Measurements from ENCODE around the gene ANK2.

ANK2 gene

DNA sequence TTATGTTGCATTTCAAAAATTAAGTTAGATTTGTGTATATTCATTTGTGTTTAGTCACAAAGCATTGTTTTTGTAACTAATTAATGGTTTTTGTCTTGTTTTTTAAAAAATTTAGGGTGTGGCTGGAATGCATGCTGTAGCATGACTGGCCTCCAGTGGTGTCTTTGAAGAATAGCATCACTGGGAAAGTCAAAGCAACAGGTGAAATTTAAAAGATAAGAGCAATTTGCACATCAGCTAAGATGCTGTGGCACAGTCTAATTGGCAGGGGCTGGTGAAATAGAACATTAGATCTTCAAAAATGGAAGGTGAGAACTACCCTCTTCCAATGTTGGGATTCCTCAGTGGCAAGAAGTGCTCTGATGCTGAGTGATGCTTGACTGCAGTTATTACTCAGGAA is 45.3 kb downstream of the ANK2 start:
- DNase-seq (ENCODE audit: low read depth in 2 of 2) = no peak

DNA sequence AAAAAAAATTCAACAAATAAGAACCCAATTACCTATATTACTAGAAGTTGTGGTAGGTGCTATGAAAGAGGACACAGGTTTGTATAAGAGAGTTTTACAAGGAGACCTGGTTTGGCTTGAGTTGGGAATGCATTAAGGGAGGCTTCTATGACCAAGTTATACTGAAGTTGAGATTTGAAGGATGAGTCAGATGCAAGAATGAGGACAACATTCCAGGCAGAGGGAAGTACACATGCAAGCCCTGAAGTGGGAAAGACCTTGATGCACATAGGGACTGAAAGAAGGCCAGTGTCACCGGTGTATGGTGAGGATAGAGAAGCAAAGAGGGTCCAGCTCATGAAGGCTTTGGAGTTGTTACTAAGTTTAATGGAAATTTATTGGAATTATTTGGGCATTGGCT is 52.2 kb downstream of the ANK2 start:
- DNase-seq (ENCODE audit: low read depth in 2 of 2) = no peak

GRCh38 chr4:113103556-113103955 is 54.1 kb downstream of the ANK2 start:
- no peak for DNase-seq (ENCODE audit: low read depth in 2 of 2)

DNA sequence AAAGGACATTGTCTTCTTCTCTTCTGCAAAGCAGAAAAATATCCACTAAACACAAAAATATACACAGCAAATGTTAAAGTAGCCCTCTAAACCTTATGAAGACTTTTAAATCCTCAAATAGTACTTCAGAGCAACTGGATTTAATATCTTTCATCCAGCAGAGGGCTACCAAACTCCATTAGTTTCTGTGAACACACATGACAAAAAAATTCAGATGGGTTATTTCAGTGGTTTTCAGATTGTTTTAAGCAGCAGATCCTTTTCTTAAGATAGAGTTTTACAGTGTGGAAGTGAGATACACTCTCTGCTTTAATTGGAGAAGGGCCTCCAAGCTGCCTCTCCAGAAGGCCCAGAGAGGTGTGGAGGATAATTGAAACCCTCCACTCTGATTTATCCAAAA is 56.7 kb downstream of the ANK2 start:
- DNase-seq (ENCODE audit: low read depth in 2 of 2) = no peak

GRCh38 chr4:113109106-113109718 is 59.8 kb downstream of the ANK2 start:
- DNase-seq (ENCODE audit: low read depth in 2 of 2) = no peak

GRCh38 chr4:113112338-113112978 is 63.0 kb downstream of the ANK2 start:
- DNase-seq (ENCODE audit: low read depth in 2 of 2) = no peak

DNA sequence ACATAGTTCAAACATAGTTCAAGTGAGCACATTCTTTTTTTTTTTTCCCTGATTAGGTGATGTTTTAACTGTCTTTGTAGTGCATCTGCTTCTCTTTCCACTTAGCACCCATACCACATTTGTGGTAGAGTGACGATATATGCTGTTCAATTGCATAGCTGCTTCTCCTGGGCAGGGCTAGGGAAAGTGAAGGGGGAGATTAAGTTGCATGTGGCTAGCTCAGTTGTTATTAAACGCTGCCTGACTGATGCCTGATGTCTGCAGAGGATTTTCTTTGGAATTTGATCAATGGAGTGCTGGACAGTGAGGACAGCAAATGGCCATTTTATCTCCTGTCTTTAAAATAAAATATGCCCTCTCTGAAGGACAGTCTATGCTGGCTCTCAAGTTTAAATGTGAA is 63.7 kb downstream of the ANK2 start:
- no peak for DNase-seq (ENCODE audit: low read depth in 2 of 2)

DNA sequence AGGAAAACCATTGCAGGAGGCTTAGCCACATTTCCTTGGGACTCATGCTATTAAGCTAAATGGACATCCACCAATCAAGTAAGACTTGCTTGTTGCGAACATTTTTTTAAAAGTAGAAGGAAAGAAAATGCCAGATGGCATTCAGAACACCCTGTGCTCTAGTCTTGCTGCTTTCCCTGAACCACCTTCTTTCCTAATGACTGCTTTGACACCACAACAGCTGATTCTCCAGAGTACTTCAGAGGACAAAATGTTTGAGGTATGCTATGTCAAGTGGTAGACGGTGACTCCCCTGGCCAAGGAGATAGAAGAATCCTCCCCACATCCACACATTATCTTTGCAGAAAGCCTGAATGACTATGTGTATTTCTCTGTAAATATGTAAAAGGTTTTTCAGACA is 65.4 kb downstream of the ANK2 start:
- no peak for DNase-seq (ENCODE audit: low read depth in 2 of 2)

DNA sequence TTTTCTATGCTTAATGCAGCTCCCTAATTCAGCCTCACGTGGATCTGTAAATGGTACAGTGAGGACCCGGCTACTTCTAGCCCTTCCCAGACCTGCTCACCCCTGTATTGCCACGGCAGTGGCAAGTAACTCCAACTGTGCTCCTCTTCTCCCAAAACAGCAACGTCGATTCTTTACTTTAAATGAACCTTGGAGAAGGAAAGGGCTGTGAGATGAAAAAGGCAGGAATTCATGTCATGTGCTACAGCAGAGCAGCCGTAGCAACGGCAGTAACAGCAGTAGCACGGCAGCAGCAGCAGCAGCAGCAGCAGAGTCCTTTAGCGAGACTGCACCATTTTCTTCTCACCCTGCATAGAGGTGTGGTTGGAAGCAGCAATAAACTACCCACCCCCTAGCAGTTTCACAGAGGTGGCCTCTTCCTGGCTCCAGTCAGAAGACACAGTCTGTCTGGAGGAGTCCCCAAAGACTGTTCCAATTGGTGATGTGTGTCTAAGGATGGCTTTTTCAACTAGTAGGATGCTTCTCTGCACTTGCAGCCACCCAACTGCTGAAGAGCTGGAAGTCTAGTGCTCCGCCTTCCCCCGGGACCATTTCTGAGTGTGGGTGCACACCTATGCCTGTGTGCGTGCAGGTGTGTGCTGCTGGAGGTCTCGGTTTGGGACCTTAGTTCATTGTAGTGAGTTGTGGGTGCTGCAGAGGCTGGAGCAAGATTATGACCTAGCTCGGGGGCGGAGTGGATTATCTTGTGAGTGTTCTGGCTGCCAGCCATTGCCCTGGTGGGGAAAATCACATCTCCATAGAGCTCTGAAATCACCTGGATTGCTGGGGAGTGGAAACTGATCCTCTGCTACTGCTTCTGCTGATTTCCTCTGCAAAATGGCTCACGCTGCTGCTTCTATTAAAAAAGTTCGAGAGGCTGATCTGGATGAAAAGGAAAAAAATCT is 67.2 kb downstream of the ANK2 start:
- DNase-seq (ENCODE audit: low read depth in 2 of 2) = no peak

- DNase-seq (ENCODE audit: low read depth in 2 of 2) = no peak
Measured at GRCh38 chr4:113117358-113117702, 67.9 kb downstream of the ANK2 start.

GRCh38 chr4:113122066-113122465 is 72.6 kb downstream of the ANK2 start:
- DNase-seq (ENCODE audit: low read depth in 2 of 2) = no peak

GRCh38 chr4:113125418-113125817 is 76.0 kb downstream of the ANK2 start:
- DNase-seq (ENCODE audit: low read depth in 2 of 2) = no peak

- DNase-seq (ENCODE audit: low read depth in 2 of 2) = no peak
Measured at GRCh38 chr4:113131136-113131535, 81.7 kb downstream of the ANK2 start.

DNA sequence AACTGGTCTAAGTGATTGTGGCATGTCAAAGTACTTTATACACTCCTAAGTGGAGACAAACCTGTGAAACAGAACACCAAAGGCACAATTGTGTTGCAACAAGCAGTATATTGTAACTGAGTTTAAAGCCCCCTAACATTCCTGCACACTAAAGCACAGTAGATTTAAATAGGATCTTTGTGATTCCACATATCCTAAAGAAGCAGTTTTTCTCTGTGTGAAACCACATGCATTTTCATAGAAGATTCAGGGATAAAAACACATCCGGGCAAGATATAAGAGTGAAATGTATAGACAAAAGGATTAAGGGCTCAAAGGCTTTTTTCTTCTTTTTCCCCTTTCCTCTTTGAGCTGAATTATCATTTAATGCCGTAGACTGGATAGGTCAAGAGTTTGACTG is 82.2 kb downstream of the ANK2 start:
- DNase-seq (ENCODE audit: low read depth in 2 of 2) = no peak

DNA sequence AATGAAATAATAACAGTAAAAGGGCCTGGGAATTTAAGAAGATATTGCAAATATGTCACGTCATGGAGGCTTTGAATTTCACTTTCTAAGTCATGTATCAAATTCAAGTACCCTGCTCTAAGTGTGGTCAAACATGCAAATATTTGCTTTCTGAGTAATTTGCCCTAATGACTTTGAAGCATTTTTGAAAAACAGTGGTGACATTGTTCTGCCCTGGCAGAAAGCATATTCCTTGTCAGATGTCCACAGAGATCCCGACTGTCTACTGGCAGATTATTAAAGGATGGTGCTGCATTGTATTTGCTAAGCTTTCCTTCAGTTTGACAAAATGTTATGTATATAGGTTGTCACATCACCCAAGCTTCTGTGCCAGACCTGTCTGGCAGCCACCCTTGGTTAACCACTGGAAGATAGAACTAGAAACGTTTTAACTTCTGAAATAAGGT is 92.5 kb downstream of the ANK2 start:
- no peak for DNase-seq (ENCODE audit: low read depth in 2 of 2)

GRCh38 chr4:113142351-113142750 is 92.9 kb downstream of the ANK2 start:
- no peak for DNase-seq (ENCODE audit: low read depth in 2 of 2)

GRCh38 chr4:113144091-113144490 is 94.6 kb downstream of the ANK2 start:
- no peak for DNase-seq (ENCODE audit: low read depth in 2 of 2)

DNA sequence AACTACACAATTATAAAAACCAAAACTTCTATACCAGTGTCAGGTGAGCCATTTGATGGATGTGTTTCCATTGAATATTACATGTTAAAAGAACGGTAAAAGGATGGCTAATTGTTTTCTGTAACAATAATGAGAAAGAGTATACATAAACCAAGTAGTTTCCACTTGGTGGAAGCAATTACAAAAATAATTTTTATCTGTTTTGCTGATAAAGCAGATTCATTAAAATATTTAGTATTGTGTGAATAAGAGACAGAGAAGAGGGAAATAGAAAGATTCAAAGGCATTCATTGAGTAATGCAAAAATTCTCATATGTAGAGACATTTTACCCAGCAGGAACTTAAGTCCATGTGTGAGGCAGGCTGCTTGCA is 95.7 kb downstream of the ANK2 start:
- no peak for DNase-seq (ENCODE audit: low read depth in 2 of 2)

DNA sequence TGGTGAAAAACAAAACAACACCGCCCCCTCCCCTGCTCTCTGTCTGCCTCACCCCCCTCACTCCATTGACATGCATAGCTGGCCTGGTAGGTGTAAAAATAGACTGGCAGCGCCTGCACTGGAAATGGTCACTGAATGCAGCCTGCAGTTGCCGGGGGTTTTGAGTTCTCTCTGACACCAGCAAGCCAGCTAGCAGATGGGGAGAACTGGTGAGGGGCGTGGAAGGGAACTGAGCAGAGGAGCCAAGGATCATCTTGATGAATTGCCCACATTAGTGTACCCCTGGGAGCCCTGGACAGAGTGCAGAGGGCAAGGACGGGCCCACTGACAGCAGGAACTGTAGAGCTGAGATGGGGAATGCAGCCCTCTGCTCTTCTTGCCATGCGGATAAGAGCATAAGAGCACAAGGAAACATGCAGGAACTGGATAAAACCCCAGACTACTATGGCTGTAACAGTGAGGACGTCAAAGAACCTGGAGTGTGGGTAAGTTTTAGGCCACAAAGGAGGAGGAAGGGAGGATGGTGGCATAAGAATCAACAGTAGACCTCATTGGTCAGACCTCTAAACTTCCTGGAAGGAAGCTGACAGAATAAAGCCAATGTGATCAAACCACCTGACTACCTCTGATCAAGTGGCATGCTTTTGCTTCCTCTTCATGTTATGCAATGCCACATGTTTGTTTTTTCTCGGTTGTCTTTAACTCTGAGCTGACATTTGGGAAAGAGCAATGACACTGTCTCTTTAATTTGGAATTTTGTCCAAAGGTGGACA is 96.3 kb downstream of the ANK2 start:
- no peak for DNase-seq (ENCODE audit: low read depth in 2 of 2)

DNA sequence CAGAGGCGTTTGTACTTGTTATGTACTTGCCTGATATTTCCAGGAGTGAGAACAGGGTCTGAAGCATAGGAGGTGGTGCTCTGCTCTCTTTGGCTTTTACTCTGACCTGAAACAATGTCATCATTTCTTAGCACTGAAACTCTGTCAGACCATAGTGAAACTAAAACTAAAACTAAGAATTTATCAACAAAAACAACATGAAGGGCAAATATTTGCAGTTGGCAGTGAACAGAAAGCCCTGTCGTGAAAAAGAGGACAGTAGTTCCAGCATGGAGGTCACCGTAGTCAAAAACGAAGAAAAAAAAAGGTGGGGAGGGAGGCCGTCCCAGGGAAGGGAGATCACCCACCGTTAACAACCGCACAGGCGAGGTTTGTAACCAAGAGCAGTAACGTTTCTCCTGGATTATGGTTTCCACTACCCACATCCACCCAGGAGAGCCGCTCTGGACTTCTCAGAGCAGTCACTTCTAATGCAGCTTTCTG is 97.5 kb downstream of the ANK2 start:
- no peak for DNase-seq (ENCODE audit: low read depth in 2 of 2)

DNA sequence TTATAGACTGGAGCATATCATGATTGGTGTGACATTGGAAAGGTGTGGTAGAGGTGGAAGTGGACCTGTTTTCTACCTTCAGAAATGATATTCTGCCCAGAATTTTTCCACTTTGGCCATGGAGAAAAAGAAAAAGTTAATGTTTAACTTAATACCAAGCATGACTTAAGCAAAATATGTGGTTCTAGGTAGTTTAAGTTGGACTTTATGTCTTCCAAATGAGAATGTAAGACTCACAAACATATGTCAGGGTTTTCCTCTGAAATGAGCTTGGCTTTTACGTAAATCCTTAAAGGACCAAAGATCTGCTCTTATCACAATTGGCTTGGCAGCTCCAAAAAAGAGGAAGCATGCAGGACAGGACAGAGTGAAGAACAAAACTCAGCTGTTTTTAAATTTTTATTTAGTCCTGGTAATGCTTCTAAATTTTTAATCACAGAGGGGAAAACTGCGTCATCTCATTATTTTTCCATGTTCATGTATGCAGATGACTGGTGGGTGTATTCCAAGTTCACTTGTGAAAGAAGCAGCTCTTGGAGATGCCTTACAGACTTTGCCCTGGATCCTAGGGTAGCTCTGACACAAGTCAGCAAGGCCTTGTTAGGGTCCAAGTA is 98.2 kb downstream of the ANK2 start:
- no peak for DNase-seq (ENCODE audit: low read depth in 2 of 2)

- no peak for DNase-seq (ENCODE audit: low read depth in 2 of 2)
Measured at GRCh38 chr4:113148925-113149324, 99.5 kb downstream of the ANK2 start.

Data from stimulated activated CD4-positive, alpha-beta T cell treated with anti-CD3 and anti-CD28 coated beads, Interleukin-1b, Interleukin-23, amount 100 ng/mL, for 4 hours (primary cell).